GM19452 (cell line): ENCODE measurements around the gene NOS1AP.
"Not testable (repeated sequence)": the region's sequence is repeated elsewhere in the genome, so short reads cannot be mapped to it uniquely, and the experiment has no call there.

Source experiments
- ATAC-seq: cut with Tn5 transposase; IDR thresholded peaks from one replicate; pipeline ENCODE4 v1.9.1; 2021; ENCODE audit not compliant: unreplicated experiment

The NOS1AP gene

DNA sequence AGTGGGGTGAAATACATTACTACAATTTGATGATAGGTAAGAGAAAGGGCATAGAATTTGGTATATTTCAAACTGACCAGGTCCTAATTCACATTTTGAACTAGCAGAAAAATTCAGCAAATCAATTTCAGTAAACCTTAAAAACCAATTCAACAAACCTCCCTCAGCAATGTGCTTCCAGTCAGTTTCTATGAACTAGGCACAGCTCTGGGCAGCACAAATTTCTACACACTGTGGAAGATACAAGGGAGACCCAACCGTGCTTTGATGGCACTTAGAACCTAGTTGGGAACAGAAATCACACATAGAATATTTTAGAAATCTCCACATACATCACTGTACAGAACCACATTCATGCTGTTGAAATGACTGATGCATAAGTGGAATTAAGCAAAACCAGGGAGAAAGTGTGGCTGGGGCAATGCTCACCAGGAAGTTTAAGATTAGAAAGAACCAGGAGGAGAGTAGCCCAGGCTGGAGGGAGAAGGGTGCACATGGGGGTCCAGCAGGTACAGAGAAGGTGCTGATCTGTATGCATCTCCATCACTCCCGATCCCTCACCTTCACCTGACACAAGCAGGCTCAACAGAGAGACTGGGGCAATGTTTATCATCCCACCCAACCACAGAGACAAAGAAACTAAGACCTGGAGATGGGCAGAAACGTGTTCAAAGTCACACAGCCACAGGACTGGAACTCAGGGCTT is 326.9 kb downstream of the NOS1AP start:
- no peak for ATAC-seq

GRCh38 chr1:162397039-162397448 is 327.6 kb downstream of the NOS1AP start:
- no peak for ATAC-seq

DNA sequence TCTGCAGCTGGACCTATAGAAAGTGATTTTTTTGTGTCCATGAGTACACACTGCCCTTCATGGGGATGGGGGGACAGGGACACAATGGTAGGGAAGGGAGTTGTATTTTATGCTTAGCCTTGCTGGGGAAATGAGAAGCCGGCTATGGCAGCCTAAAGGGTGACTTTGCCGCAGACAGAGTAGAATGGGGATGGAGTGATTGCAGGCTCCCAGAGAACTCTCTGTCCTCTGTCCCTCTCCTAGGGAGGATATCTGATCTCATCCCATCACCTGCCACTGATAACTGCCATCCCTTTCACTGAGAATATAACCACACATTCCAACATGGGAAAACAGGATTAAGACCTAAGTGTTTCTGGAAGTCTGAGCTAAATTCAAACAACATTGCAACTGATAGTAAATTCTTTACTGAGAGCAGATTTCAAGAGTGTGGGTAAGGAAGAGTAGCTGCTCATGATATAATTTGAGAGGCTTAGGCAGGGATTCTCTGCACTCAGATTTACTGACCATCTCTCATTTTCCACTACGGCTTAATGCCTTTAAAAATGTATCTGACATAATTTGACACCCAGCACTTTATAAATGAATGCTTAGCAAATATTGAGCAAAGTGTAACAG is 328.6 kb downstream of the NOS1AP start:
- ATAC-seq = no peak

GRCh38 chr1:162398999-162399580 is 329.6 kb downstream of the NOS1AP start:
- ATAC-seq = no peak

DNA sequence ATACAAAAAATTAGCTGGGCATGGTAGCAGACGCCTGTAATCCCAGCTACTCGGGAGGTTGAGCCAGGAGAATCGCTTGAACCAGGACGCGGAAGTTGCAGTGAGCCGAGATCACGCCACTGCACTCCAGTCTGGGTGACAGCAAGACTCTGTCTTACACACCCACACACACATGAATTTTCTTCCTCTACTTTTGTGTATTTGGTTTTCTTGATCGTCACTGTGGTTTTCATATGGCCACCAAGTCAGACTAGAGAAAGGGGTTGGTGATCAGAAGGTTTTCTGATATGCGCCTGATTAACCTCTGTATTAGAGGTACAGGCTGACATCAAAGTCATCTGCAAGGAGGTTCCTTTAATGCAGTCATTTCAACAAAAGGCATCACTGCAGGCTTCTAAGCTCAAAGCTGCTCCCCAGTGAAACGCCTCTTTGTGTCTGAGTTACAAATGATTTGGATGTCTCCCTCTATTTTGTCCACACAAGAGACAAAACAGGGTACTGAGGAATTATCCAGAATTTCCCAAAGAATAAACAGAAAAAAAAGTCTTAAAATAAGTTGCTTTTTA is 331.4 kb downstream of the NOS1AP start:
- ATAC-seq = no peak

- no peak for ATAC-seq
Observed at GRCh38 chr1:162404550-162405160, 335.2 kb downstream of the NOS1AP start.

- ATAC-seq = no peak
Observed at GRCh38 chr1:162405800-162406199, 336.3 kb downstream of the NOS1AP start.

GRCh38 chr1:162406811-162407210 is 337.3 kb downstream of the NOS1AP start:
- ATAC-seq = no peak

- ATAC-seq = no peak
Observed at GRCh38 chr1:162407539-162407938, 338.0 kb downstream of the NOS1AP start.

DNA sequence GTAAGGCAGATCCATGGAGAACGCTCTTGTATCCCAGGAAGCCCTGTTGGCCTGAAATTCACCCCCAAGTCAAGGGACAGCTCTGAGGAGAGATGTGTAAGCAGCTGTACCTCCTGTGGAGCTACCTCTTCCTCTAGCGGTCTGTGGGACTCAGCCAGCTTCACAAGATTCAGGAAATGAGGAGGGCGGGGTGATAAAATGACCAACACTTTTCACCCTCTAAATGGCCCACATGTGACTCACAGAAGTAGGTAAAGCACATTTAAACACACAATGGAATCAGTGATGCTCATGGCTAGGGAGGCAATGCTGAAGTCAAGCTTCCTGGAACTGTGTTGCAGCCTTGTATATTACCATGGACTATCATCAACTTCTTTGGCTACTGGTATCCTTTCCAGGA is 342.5 kb downstream of the NOS1AP start, which contains the start of gene SH2D1B:
TSS of gene SH2D1B (minus strand) at position 135 of the 400 bp plus-strand sequence. CDS start at position 15, 120 bp downstream.
- ATAC-seq = no peak

- no peak for ATAC-seq
Observed at GRCh38 chr1:162416215-162416614, 346.7 kb downstream of the NOS1AP start.

DNA sequence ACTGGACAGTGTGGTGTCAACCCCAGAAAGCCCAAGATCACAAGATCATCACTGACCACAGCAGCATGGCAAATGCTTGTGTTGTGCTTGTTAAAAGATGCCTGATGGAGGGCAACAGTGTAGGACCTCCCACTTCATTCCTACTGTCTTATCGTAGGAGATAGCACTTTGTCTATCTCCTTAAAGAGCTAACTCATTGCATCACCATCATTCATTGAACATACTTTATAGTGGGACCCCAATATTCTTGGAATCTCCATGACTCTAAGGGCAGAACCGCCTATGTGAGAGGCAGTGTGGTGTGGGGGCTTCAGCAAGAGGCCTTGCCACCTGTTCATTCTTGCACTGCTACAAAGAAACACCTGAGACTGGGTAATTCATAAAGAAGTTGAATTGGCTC is 347.4 kb downstream of the NOS1AP start:
- ATAC-seq = no peak

GRCh38 chr1:162417650-162418049 is 348.2 kb downstream of the NOS1AP start:
- no peak for ATAC-seq

- not testable (repeated sequence) for ATAC-seq
Observed at GRCh38 chr1:162418584-162418983, 349.1 kb downstream of the NOS1AP start.

DNA sequence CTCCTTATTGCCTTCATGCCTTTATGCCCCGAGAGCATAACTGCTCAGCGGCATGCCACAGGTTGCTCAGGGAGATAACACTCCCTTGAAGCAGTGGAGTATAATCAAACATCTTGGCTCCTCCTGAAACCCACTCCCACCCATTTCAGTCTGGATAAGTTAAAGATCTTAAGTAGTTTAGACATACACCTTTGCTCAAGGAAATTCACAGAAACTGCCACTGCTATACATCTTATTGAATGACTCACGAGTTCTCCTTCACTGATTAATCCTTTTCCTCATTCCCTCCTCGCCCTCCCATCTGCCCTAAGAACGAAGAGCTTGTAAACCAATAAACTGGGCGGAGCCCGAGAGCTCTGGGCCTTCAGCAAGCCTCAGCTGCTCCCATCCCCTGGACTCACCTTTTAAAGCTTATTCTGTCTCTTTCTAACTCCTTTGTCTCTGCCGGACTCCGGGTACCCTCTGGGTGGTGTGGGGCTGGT is 350.0 kb downstream of the NOS1AP start:
- ATAC-seq = not testable (repeated sequence)
